NK-92 (cell line): ENCODE data around the gene CLDN7.

Experiments
- DNase-seq: peaks from one replicate; lab custom pipeline; 2025; ENCODE audit not compliant: unreplicated experiment; lab: John Stamatoyannopoulos, UW

CLDN7 gene

DNA sequence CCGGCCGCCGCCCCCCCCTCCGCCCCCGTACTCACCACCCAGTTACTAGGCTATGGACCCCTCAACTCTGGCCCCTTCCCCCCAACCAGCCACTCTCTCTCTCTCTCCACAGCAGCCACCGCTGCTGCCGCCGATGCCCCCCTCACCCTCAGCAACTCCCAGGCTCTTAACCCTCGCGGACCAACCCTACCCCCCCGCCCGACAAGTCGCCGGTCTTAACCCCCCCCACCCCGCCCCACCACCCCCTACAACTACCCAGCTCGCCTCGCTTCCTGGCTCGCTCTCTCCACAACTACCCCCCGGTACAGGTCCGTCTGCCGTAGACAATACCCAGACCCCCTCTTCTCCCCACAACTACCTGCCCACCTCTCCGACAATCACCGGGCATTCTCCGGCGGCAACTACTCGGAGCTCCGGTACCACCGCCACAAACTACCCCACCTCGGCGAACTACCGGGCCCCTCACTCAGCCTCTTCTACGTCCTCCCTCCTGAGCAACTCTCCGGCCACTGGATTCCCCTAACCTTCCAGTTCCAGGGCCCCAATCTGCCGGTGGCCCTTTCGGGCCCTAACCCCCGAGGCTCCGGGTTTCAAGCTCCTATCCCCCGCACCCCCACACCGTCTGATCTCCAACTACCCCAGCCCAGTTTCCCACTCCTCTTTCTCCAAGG, 23.7 kb downstream of the CLDN7 start:
- DNase-seq: no peak

GRCh38 chr17:7237761-7238419, 24.4 kb downstream of the CLDN7 start:
- DNase-seq: no peak

DNA sequence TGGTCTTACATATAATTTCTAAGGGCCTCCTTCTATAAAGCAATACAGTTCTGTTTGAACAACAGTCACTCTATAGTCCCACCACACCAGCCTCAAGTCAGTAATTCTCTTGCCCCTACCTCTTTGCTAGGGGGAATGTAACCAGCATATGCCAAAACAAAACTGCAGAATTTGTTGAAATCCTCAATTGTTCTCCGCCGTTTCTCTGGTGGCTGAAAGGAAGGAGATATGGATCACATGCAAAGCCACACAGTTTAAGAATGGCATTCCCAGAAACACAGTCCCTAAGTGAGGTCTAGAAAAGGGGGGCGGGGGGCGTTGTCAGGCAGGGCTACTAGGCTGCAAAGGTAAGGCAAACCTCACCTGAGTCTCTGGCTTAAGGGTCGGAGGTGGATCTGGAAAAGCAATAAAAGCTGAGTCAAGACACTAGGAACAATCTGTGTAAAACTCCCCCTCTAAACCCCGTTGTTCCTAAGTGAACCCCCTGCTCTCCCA, 25.0 kb downstream of the CLDN7 start:
- DNase-seq: no peak

- DNase-seq: no peak
These were observed 25.5 kb downstream of the CLDN7 start for GRCh38 chr17:7236808-7237207.

GRCh38 chr17:7235693-7236665, 26.3 kb downstream of the CLDN7 start:
- DNase-seq: no peak

DNA sequence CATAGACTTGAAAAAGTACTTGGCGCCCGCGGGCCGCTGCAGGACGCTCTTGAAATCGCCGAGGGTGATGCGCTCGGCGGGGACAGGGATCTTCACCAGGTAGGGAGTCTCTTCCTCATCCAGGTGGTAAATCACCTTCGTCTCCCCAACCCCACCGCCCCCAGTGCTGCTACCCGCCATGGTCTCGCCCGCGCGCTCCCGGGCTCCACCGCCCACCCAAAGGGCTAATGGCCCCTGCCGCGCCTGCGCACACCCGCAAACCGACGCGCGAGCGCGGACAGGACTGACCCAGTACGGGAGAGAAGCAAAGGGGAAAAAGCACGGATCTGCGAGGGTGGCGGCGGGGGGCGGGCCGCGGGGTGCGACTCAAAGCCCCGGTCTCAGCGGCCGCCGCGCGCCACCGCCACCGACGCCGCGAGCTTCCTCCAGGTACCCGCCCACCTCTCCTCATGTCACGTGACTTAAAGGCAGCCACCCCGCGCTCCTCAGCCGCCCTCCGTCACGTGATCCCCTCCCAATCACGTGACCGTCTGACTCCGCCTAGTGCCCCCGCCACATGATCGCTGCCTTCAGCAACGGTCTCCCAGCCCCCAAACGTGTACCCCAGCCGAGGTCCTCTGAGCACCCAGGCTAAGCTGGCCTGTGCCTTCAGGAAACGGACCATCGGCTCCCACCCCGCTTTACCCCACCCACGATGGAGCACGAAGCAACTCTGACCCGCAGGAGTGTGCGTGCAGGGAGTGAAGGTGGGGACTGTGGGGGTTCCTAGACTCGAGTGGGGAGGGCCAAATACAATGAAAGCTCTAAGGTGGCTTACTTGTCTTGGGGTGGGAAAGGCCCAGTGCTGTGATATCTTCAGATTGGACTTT, 28.0 kb downstream of the CLDN7 start, which contains the start of gene DVL2:
Gene DVL2 (minus strand): TSS at position 435 of the 869 bp plus-strand sequence. CDS start 255 bp downstream, at position 180.
- peak; percentile 66 for DNase-seq

DNA sequence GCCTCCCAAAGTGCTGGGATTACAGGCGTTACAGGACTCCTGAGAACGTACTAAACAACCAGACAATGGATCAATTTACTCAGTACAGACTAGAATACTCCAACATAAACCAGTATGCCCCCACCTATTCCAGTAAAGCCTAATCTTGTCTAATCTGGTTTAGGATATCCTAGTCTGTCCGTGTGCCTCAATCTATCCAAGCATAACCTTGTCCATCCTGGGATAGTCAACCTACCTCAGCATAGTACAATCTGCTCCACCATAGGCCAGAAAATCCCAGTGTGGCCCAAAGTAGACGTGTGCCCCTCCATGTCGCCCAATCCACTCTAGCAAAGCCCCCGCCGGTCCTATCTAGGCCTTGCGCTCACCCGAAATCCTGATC, 28.6 kb downstream of the CLDN7 start:
- no peak for DNase-seq

DNA sequence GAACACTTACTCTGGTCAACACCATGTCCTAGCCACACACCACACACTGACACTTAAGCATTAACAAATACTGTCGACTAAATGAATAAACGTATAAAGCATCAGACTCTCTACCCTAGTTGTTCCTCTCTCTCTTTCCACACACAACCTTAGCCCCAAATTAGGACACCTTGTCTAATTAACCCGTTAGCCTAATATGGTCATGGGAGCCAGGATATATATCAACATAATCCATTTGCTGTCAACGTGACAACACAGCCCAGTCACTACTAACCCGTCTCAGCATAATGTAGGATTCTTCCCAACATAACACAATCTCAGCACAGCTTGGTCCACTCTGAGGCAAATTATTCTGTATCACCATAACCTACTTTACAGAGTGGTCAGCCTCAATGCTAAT, 30.2 kb downstream of the CLDN7 start:
- DNase-seq: no peak

DNA sequence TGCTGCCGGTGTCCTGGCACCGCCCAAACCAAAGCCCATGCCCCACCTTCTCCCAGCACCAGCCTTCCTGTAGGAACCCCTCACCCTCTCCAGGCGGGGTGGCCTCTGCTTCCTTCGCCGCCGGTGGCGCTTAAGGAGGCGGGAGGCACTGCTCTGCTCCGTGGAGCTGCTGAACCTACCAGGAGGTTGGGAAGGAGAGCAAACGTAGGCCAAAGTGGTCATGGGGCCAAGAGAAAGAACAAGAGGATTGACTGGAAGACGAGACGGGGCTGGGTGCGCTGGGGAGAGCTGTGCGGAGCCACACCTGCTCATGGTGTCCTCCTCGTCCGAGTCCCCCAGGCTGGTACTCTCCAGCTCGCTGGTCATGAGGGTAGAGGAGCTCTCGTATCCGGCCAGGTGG, 32.8 kb downstream of the CLDN7 start:
- no peak for DNase-seq

GRCh38 chr17:7228920-7229319, 33.4 kb downstream of the CLDN7 start:
- no peak for DNase-seq

DNA sequence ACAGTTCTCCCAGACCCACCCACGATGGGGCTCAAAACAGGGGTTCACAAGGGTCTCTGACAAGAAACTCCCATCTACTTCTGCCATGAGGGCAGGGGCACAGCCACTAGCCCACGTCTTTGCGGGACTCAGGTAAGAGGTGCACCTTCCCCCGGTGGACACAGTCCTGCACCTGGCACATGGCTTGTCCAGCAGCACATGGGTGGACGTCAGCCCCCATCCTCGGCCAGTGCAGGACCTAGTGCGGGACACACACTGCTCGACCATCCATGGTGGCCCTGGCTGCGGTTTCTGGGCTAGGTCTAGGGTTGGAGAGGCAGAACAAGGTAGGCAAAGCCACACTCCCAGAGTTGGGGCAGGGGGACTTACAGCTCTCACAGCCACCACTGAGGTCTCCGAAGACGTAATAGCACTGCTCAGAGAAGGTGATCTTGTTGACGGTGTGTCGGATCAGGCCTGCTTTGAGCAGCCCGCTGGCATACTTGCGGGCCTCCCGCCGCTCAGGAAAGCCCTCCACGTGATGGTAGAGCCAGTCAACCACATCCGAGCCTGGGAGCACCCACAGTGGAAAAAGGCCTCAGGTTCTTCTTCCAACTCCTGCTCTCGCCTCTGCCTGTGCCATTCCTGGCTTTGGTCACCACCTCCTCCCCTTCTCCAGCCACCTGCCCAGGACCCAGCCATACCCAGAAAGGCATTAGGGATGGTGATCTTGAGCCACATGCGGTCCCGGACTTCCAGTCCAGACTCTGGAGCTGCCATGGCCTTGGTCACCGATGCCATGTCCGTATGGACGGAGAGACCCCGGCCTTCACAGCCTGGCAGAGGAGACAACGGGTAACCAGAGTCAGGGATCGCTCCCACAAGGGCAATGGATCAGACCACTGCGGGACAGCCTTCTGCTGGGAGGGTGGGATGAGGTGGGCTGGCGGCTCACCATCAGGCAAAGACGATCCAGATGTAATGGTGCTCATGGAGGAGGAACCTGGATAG, 35.3 kb downstream of the CLDN7 start:
- DNase-seq: no peak

- DNase-seq: no peak
These were observed 36.5 kb downstream of the CLDN7 start for GRCh38 chr17:7225711-7226331.

DNA sequence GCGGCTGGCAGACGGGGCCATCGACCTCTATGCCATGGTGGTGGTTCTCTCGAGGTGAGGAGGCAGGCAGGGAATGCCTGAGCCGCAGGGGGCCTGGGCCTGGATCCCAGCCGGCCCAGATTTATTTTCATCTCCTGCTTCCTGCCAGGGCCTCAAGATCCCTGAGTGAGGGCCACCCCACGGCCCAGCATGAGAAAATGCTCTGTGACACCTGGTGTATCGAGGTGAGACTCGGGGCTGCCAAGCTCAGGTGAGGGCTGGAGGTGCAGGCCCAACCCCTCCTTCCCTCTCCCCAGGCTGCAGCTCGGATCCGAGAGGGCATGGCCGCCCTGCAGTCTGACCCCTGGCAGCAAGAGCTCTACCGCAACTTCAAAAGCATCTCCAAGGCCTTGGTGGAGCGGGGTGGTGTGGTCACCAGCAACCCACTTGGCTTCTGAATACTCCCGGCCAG, 37.6 kb downstream of the CLDN7 start:
- no peak for DNase-seq

- no peak for DNase-seq
These were observed 38.2 kb downstream of the CLDN7 start for GRCh38 chr17:7224110-7224509.

- DNase-seq: no peak
These were observed 38.9 kb downstream of the CLDN7 start for GRCh38 chr17:7223375-7223774.

DNA sequence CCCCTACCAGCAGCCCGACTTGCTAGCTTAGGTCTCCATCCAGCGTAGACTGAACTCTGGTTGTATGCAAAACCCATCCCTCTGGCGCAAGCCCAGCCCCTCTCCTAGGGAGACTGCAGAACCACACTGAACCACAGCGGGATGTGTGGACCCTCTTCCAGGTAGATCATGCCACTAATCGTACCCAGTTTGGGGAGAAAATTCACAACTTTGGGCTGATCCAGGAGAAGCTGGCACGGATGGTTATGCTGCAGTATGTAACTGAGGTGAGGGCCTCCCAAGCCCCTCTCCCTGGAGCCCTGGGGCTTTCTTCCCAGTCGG, 39.3 kb downstream of the CLDN7 start:
- no peak for DNase-seq

DNA sequence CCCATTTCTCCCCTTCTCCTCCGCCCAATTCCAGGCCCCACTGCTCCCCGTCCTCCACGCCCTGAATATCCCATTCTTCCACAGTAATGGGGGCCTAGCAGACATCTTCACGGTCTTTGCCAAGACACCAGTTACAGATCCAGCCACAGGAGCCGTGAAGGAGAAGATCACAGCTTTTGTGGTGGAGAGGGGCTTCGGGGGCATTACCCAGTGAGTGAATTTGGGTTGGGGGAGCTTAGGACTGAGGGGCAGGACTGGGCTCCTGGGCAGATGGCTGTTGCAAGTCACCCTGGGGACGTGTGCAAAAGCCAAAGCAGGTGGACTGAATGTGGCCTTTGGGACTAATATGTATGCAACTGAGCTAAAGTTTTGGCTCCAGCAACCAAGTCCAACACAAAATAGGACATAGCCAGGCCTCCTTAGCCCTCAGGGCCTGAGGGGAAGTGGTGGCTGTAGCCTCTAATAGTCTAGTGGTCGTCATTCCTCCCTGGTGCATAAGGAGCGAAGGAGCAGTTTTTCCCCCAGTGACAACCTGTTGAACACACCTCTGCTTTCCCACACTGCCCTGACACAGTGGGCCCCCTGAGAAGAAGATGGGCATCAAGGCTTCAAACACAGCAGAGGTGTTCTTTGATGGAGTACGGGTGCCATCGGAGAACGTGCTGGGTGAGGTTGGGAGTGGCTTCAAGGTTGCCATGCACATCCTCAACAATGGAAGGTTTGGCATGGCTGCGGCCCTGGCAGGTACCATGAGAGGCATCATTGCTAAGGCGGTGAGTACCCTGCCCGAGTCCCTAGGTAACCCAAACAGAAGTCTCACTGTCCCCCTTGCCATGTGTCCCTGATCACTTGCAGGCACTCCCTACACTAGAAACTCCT, 39.9 kb downstream of the CLDN7 start:
- DNase-seq: no peak
